B cell (primary cell): ENCODE data around the gene HOXA5.

Experiments
- EZH2 ChIP-seq: IDR thresholded peaks from 2 replicates; pipeline ENCODE4 v1.6.1; 2012; ENCODE audit warnings: borderline replicate concordance, low read depth, mild to moderate bottlenecking, moderate library complexity, low read length; ENCODE audit not compliant: insufficient read depth, poor library complexity, severe bottlenecking
- TF ChIP-seq, protein P1 (sequence below): fragments of 200-600 bp; IDR thresholded peaks from one replicate; pipeline ENCODE4 v1.8.0; 2022; ENCODE audit warnings: antibody characterized with exemption, mild to moderate bottlenecking

DNA sequence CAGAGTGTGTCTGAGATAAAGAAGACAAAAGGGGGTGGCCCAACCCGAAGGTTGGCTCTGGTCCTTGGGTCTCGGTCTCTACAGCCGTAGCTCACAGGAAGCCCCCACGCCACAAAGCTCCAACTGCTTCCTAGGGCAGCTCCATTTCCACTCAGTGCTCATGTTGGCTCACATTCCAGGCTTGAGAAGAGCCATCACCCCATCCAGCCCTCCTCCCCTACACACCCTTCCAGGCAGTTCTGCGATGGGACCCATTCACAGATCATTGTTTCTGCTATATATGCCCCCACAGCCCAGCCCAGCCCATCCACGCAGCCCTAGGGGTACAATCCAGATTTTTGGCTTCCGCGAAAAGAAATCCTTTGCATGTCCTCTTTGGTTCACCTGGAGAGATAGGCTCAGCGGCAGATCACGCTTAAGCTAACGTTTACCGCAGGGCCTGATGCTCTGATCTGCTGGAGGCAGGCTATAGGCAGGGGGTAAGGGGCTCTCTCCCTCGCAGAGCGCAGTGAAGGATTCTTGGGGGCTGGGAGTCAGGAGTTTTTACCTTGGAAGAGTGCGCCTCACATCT lies 47.8 kb upstream of the HOXA5 start:
- TF ChIP-seq, protein P1, sequence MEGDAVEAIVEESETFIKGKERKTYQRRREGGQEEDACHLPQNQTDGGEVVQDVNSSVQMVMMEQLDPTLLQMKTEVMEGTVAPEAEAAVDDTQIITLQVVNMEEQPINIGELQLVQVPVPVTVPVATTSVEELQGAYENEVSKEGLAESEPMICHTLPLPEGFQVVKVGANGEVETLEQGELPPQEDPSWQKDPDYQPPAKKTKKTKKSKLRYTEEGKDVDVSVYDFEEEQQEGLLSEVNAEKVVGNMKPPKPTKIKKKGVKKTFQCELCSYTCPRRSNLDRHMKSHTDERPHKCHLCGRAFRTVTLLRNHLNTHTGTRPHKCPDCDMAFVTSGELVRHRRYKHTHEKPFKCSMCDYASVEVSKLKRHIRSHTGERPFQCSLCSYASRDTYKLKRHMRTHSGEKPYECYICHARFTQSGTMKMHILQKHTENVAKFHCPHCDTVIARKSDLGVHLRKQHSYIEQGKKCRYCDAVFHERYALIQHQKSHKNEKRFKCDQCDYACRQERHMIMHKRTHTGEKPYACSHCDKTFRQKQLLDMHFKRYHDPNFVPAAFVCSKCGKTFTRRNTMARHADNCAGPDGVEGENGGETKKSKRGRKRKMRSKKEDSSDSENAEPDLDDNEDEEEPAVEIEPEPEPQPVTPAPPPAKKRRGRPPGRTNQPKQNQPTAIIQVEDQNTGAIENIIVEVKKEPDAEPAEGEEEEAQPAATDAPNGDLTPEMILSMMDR: no peak
- no peak for TF ChIP-seq EZH2
